NCI-H510A (cell line): ENCODE measurements around the gene GRIK1.

ENCODE experiments used
- DNase-seq: peaks from one replicate; lab custom pipeline; 2025; lab: John Stamatoyannopoulos, UW

Gene GRIK1

DNA sequence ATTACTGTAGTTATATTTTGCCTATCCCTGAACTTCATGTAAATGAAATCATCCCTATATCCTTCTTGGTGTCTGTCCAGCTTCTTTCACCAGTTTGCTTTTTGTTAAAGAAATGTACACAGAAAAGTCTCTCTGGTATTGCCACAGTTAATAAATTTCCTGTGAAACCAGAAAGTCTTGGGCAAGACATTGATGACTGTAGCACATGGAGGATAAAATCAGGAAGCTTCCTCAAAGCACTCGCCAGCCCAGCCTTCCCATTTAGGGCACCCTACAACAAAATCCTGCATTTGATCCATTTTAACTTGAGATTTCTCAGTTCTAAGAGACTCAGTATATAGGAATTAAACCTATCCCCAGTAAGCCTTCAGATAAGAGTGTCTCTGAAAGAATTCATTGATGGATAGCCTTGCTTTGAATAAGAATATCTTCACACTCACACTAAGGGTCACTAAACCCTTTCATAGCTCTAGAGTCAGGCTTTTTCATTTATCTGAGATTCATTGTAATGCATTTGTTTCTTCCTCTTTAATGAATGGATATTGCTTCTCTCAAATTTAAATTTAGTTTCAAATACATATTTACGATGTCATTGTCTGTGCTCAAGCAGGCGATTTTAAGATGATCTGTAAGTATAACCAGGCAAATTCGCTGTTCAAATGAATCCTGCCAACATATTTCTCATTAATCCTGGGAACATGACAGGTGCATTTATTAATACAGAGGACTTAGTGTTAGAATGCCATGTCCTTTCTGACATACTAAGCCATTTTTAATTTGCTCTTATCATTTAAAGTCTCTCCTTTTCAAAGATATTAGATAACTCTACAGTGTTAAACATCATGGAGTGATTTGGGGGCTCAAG, 153.1 kb downstream of the GRIK1 start:
- DNase-seq, result no peak

- no peak for DNase-seq
These were observed 162.6 kb downstream of the GRIK1 start for GRCh38 chr21:29777160-29777559.

DNA sequence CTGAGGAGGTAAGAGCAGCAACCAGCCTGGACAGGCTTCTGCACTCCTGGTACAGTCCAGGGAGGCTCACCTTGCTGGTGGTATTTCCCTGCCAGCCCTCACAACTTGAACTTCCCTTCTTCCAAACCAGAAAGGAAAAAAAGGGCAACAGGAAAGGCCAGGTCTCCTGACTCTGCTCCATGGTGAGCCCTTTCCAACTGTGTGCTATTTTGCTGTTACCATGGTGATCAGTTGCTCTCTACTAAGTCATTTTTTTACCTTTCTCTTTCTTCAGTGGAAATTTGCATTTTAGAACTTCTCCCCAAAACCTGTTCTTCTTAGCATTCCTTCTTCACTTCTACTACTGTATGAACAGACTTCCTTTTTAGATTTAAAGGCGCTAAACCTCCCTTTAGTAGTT, 164.3 kb downstream of the GRIK1 start:
- no peak for DNase-seq

DNA sequence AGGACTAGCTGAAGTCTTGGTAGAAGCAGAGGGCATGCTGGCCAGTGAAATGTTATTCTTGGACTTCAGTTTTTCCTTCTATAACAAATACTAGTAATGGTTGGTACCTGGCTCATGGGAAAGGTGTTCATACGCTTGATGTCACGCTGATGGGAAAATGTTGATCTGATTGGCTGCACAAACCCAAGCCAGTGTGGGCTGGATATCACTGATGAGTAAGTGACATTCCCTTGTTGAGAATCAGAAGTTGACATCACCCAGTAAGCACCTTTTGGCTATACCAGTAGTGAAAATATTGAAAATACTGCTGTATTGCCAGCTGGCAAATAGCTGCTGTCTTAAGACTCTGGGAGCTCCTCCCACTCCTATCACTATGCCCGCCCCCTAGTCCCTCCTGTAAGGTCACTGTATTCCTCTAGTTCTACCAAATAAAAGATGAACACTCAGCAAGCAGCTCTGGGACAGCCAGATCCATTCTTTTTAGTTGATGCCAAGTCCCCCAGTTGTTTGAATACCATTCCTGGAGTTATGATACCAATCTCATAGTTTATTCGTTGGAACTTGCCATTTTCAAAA, 168.2 kb downstream of the GRIK1 start:
- DNase-seq, result no peak

- no peak for DNase-seq
These were observed 176.1 kb downstream of the GRIK1 start for GRCh38 chr21:29763674-29764073.

DNA sequence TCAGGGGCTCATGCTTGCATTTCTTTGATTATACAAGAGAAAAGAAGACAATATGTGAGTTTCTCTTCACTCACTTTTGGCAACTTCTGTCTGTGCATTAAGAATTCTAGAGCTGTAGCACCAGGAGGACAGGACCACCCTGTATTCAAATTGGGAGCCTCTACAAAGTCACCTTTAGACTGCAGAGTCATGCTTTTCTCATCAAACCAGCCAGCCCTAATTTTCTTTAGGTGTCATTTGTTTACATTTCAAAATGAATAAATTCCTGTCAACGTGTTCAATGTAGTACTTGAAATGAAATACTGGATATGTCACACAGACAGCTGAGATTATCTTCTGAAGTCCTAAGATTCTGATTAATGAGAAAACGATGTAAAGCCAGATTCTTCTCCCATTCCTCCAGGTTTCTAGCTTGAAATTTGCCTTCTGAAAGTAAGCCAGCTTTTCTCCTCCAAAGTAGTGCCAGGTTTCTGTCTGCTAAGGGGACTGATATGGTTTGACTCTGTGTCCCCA, 177.2 kb downstream of the GRIK1 start:
- DNase-seq, result no peak

- DNase-seq, result no peak
These were observed 186.6 kb downstream of the GRIK1 start for GRCh38 chr21:29753216-29753615.

- DNase-seq, result no peak
These were observed 188.2 kb downstream of the GRIK1 start for GRCh38 chr21:29751473-29752185.

DNA sequence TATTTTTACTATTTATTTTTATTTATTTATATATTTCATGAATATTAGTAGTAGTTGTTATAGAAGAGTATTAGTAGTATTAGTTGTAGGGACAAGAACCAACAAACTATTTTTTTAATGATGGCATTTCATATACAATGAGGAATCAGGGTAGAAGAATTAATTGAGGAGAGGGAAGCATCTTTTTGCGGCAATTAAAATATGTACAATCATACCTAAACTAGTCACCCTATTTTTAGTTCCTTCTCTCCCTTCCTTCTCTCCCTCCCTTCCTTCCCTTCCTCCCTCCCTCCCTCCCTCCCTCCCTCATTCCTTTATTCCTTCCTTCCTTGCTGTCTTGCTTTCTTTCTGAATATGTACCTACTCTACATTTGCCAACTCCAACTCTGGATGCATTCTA, 189.8 kb downstream of the GRIK1 start:
- no peak for DNase-seq

- no peak for DNase-seq
These were observed 190.6 kb downstream of the GRIK1 start for GRCh38 chr21:29749223-29749622.

DNA sequence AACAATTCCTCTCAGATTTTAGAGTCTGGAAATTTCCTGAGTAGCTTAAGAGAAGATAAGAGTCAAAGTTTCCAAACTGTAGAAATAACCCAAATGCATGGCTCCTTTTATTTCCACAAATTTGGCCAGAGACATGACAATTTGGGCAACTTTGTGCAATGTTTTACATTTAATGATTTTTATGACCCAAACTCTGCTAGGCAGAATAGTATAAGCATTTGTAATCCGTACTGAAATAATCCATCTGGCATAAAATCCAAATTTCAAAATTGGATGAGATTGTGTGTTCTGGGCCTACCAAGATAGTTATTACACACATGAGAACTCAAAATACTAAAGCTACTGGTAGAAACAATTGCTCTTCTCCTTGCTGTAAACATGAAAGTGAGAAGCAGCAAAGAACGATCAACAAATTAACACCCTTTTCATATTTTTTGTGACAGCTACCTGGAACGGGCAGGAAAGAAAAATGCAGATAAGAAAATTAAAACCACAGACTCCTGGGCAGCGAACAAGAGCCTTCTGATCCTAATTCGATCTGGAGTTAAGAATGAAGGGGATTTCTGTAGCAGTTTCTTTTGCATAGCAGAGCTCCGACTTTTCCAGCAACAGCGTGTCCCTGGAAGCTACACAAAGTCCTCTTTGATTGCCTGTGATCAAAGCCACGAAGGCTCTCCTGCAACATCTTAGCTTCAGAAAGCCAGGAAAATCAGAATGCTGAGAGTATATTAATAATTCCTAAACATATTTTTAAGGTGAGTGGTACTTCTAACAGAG, 191.2 kb downstream of the GRIK1 start:
- no peak for DNase-seq

GRCh38 chr21:29741761-29742160, 198.0 kb downstream of the GRIK1 start:
- DNase-seq, result no peak

GRCh38 chr21:29739176-29739575, 200.6 kb downstream of the GRIK1 start:
- no peak for DNase-seq

- DNase-seq, result no peak
These were observed 201.1 kb downstream of the GRIK1 start for GRCh38 chr21:29738730-29739129.

DNA sequence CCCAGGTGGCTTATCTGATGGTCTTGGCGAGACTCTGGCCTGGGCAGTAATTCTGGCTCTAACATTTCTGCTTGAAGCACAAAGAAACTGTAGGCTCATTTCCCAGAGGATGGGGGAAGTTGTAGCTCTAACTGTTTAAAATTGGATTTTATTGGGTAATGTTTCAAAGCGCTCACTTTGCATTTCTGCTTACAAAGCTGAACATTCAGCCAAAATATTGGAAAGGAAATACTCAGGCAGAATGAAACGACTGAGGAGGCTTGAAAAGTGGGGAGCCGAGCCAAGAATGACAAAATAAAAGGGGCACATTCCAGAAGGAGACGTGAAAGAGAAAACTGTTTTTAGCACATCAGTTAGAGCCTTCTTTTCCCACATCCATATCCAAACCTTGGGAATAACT, 202.6 kb downstream of the GRIK1 start:
- no peak for DNase-seq

GRCh38 chr21:29730281-29730680, 209.5 kb downstream of the GRIK1 start:
- no peak for DNase-seq

GRCh38 chr21:29726044-29726443, 213.8 kb downstream of the GRIK1 start:
- DNase-seq, result no peak

DNA sequence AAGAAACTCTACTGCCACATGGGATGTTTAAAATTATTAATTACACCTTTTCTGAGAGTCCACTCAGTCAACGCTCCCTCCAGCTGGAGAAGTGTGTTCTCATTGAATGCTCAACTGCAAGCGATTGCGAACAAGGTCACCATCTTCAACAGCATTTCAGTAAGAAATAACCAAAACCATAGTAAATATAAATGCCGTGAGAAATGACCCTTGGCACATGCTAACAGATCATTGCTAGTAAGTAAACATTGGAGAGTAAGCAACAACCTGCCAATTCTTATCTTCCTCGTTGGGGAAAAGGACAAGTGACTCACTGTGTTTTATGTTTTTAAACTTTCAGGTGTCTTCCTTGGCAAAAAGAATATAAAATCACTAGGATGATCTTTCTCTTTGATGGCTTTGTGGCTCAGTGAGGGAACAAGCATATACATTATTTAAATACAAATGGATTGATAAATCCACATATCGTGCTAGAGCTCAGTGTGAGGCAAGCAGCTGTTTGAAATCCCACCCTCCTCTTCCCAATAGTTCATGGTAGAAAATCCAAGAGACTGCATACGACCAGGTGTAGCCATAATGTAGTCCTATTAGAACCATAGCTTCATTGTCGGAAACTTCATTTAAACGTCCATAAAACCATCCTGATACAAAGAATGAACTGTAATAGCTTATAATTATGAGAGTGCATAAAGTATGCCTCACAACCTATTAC, 214.6 kb downstream of the GRIK1 start:
- DNase-seq, result no peak

DNA sequence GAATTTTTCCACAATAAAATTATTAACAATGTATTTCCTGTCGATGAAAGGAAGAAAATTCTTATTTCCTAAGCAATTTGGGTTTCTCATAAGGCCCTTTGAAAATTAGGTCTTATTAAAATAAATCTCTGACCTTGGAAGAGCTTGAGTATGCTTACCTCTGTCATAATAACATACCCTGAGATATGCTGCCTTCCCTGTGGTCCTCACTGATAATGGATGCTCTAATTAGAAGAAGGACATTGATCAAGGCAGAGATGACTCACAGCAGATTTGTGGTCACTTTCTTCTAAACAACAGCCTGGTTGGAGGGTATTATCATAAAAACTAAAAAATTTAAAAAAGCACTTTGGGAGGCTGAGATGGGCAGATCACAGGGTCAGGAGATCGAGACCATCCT, 217.8 kb downstream of the GRIK1 start:
- no peak for DNase-seq

- DNase-seq, result no peak
These were observed 218.6 kb downstream of the GRIK1 start for GRCh38 chr21:29721221-29721620.

- DNase-seq, result no peak
These were observed 220.3 kb downstream of the GRIK1 start for GRCh38 chr21:29719521-29719920.
